Transverse colon (tissue), 4 donors: ENCODE results near the gene KCTD1.

ENCODE experiments used
- CTCF ChIP-seq, 5 experiments: fragments of 200-600 bp in 3 of 5; fragments of 450-650 bp in 2 of 5; sonication (generic) in 3 of 5; IDR thresholded peaks; 1 replicate in 2 of 5; 2 replicates in 3 of 5; pipeline ENCODE4 v1.5.1; 2016 to 2017; ENCODE audit warnings: antibody characterized with exemption in 5 of 5, inconsistent platforms in 3 of 5, mild to moderate bottlenecking in 2 of 5, moderate library complexity in 1 of 5
- EP300 ChIP-seq: sonication (generic); formaldehyde crosslinking; IDR thresholded peaks from one replicate; pipeline ENCODE4 v1.6.1; 2017; ENCODE audit warnings: antibody characterized with exemption, low read depth
- POLR2AphosphoS5 ChIP-seq, 3 donors: sonication (generic); formaldehyde crosslinking; IDR thresholded peaks; one replicate each; pipeline ENCODE4 v1.6.1; 2016; ENCODE audit warnings: antibody characterized with exemption in 3 of 3

- TF ChIP-seq EP300 (no peak), CTCF (IDR thresholded peaks at IDR 0.05) (no peak), POLR2AphosphoS5 (IDR thresholded peaks at IDR 0.05) (no peak)
These were observed 5.6 kb upstream of the KCTD1 start for GRCh38 chr18:26553943-26554342.
